Measurements from ENCODE around the gene HBS1L. TPM values are rescaled to one million over a fixed set of nuclear protein-coding genes. Genes with fewer than 3 reads are reported as not detected.

HBS1L gene
- total RNA-seq, 3 donors from 2014 or later (not counting 1 experiment from before 2014, with no cell fraction given) = 75.3 to 82.2 (median 80.1) TPM

DNA sequence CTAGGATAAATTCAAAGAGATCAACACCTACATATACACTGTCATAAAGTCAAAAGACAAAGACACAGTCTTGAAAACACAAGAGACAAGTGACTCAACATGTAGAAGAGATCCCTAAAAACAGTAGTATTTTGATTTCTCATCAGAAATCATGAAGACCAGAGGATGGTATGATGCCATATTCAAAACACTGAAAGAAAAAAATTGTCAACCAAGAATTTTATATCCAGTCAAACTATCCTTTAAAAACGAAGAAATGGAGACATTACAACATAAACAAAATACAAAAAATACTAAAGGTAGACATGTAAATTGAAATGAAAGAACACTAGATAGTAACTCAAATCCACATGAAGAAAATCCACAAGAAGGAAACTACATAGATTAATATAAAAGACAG lies 27.3 kb upstream of the HBS1L start:
- H3K9me3 Mint-ChIP-seq = peaks cover 2 to 7% of the 10 kb centered on the region in 2 donors
- H3K27ac ChIP-seq (ENCODE audit: low read length) = no peak overlapping the region
- no peak for ATAC-seq
- H3K4me1 ChIP-seq (ENCODE audit: control insufficient read depth, insufficient read depth, low read length) = peaks cover 3% of the 10 kb centered on the region
- peaks cover under 1 to 8% of the 10 kb centered on the region in 2 donors for H3K27me3 Mint-ChIP-seq (ENCODE audit: low read depth in 2 of 2)
- H3K4me3 ChIP-seq (ENCODE audit: low read length) = no peak overlapping the region
- no peaks in the 10 kb centered on the region for H3K27me3 ChIP-seq (ENCODE audit: control insufficient read depth, insufficient read depth, low read length)
- H3K36me3 ChIP-seq (ENCODE audit: control insufficient read depth, insufficient read depth, low read length) = no peaks in the 10 kb centered on the region
- peaks cover 2% of the 10 kb centered on the region for H3K9me3 ChIP-seq (ENCODE audit: control insufficient read depth, insufficient read depth, low read length)
- no peak overlapping the region for H3K4me3 Mint-ChIP-seq
- peaks cover 9% of the 10 kb centered on the region for H3K36me3 Mint-ChIP-seq
- no CpG with 5 or more reads among the region's 1 CpG for whole genome bisulfite sequencing (ENCODE audit: insufficient coverage)
- DNase-seq = no peak
- intact Hi-C loops (cut with micrococcal nuclease) = no loop called here
- H3K4me1 Mint-ChIP-seq = peaks cover 11% of the 10 kb centered on the region in 2 donors
- no peak overlapping the region for H3K27ac Mint-ChIP-seq
- TF ChIP-seq, protein P1, sequence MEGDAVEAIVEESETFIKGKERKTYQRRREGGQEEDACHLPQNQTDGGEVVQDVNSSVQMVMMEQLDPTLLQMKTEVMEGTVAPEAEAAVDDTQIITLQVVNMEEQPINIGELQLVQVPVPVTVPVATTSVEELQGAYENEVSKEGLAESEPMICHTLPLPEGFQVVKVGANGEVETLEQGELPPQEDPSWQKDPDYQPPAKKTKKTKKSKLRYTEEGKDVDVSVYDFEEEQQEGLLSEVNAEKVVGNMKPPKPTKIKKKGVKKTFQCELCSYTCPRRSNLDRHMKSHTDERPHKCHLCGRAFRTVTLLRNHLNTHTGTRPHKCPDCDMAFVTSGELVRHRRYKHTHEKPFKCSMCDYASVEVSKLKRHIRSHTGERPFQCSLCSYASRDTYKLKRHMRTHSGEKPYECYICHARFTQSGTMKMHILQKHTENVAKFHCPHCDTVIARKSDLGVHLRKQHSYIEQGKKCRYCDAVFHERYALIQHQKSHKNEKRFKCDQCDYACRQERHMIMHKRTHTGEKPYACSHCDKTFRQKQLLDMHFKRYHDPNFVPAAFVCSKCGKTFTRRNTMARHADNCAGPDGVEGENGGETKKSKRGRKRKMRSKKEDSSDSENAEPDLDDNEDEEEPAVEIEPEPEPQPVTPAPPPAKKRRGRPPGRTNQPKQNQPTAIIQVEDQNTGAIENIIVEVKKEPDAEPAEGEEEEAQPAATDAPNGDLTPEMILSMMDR (IDR thresholded peaks at IDR 0.05) = no peak

DNA sequence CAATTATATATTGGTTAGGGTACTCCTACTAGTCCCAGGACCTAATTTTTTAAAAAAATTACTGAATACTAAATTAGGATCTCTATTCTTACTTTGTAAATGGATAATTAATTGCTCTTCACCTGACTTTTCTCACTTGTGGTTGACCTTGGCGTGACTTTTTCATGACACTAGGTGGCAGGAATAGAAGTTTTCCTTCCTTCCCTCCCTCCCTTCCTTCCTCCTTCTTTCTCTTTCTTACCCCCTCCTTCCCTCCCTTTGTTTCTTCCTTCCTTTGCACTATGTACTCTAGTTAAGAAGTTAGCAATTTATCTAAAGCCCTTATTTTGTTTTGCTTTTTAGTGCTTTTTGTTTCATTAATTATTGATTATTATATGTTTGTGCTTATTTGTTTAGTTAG lies 20.4 kb upstream of the HBS1L start:
- DNase-seq = no peak
- H3K27ac Mint-ChIP-seq = no peak overlapping the region
- no peaks in the 10 kb centered on the region for H3K4me1 Mint-ChIP-seq
- H3K9me3 Mint-ChIP-seq = no peaks in the 10 kb centered on the region
- Histone ChIP-seq H3K4me3 (ENCODE audit: low read length) (no peak overlapping the region), H3K27me3 (ENCODE audit: control insufficient read depth, insufficient read depth, low read length) (no peaks in the 10 kb centered on the region), H3K36me3 (ENCODE audit: control insufficient read depth, insufficient read depth, low read length) (no peaks in the 10 kb centered on the region), H3K9me3 (ENCODE audit: control insufficient read depth, insufficient read depth, low read length) (no peaks in the 10 kb centered on the region), H3K27ac (ENCODE audit: low read length) (no peak overlapping the region), H3K4me1 (ENCODE audit: control insufficient read depth, insufficient read depth, low read length) (no peaks in the 10 kb centered on the region)
- no peak for ATAC-seq
- TF ChIP-seq, protein P1 (IDR thresholded peaks at IDR 0.05) = no peak
- H3K27me3 Mint-ChIP-seq (ENCODE audit: low read depth in 2 of 2) = peaks cover 7 to 8% of the 10 kb centered on the region in 2 donors
- H3K4me3 Mint-ChIP-seq = no peak overlapping the region
- WGBS (ENCODE audit: insufficient coverage) = 18% methylated on average over 1 of the region's 1 CpG
- intact Hi-C loops (cut with micrococcal nuclease) = no loop called here
- H3K36me3 Mint-ChIP-seq = no peaks in the 10 kb centered on the region

- H3K4me1 ChIP-seq (ENCODE audit: control insufficient read depth, insufficient read depth, low read length) = no peaks in the 10 kb centered on the region
- H3K9me3 Mint-ChIP-seq = no peaks in the 10 kb centered on the region
- no peak overlapping the region for H3K27ac ChIP-seq (ENCODE audit: low read length)
- H3K4me1 Mint-ChIP-seq = no peaks in the 10 kb centered on the region
- H3K9me3 ChIP-seq (ENCODE audit: control insufficient read depth, insufficient read depth, low read length) = no peaks in the 10 kb centered on the region
- no peak overlapping the region for H3K27ac Mint-ChIP-seq
- ATAC-seq (no peak), DNase-seq (no peak)
- no peaks in the 10 kb centered on the region for H3K36me3 ChIP-seq (ENCODE audit: control insufficient read depth, insufficient read depth, low read length)
- no peaks in the 10 kb centered on the region for H3K36me3 Mint-ChIP-seq
- no CpG with 5 or more reads among the region's 2 CpGs for WGBS (ENCODE audit: insufficient coverage)
- H3K27me3 Mint-ChIP-seq (ENCODE audit: low read depth in 2 of 2) = peaks cover 7 to 8% of the 10 kb centered on the region in 2 donors
- H3K4me3 ChIP-seq (ENCODE audit: low read length) = no peak overlapping the region
- TF ChIP-seq, protein P1 (IDR thresholded peaks at IDR 0.05) = no peak
- H3K27me3 ChIP-seq (ENCODE audit: control insufficient read depth, insufficient read depth, low read length) = no peaks in the 10 kb centered on the region
- intact Hi-C loops (cut with micrococcal nuclease) = no loop called here
- H3K4me3 Mint-ChIP-seq = no peak overlapping the region
Measured at GRCh38 chr6:135073756-135074393, 19.3 kb upstream of the HBS1L start.

- ATAC-seq (no peak), DNase-seq (no peak)
- no peaks in the 10 kb centered on the region for H3K4me1 ChIP-seq (ENCODE audit: control insufficient read depth, insufficient read depth, low read length)
- no peaks in the 10 kb centered on the region for H3K36me3 ChIP-seq (ENCODE audit: control insufficient read depth, insufficient read depth, low read length)
- H3K4me3 ChIP-seq (ENCODE audit: low read length) = no peak overlapping the region
- H3K27me3 Mint-ChIP-seq (ENCODE audit: low read depth in 2 of 2) = peaks cover 7 to 8% of the 10 kb centered on the region in 2 donors
- TF ChIP-seq, protein P1 (IDR thresholded peaks at IDR 0.05) = no peak
- no peaks in the 10 kb centered on the region for H3K9me3 Mint-ChIP-seq
- H3K4me3 Mint-ChIP-seq = no peak overlapping the region
- no peaks in the 10 kb centered on the region for H3K9me3 ChIP-seq (ENCODE audit: control insufficient read depth, insufficient read depth, low read length)
- no peaks in the 10 kb centered on the region for H3K27me3 ChIP-seq (ENCODE audit: control insufficient read depth, insufficient read depth, low read length)
- H3K27ac ChIP-seq (ENCODE audit: low read length) = no peak overlapping the region
- intact Hi-C loops (cut with micrococcal nuclease) = no loop called here
- WGBS (ENCODE audit: insufficient coverage) = no CpG with 5 or more reads among the region's 1 CpG
- no peak overlapping the region for H3K27ac Mint-ChIP-seq
- no peaks in the 10 kb centered on the region for H3K4me1 Mint-ChIP-seq
- H3K36me3 Mint-ChIP-seq = no peaks in the 10 kb centered on the region
Measured at GRCh38 chr6:135073217-135073616, 18.6 kb upstream of the HBS1L start.
